GF-D8 (cell line): ENCODE measurements around the gene KRTAP12-2.
"Not testable (repeated sequence)": the region's sequence is repeated elsewhere in the genome, so short reads cannot be mapped to it uniquely, and the experiment has no call there.

Experiments
- DNase-seq: peaks from one replicate; lab custom pipeline; 2025; lab: John Stamatoyannopoulos, UW

Gene KRTAP12-2

GRCh38 chr21:44684077-44684476, 17.4 kb upstream of the KRTAP12-2 start:
- DNase-seq: no peak

- no peak for DNase-seq
Measured at GRCh38 chr21:44682580-44683151, 15.9 kb upstream of the KRTAP12-2 start.

- no peak for DNase-seq
Measured at GRCh38 chr21:44681861-44682579, 15.3 kb upstream of the KRTAP12-2 start, which contains the start of gene KRTAP12-1. Gene KRTAP12-1 (minus strand): TSS chr21:44682163. CDS start chr21:44682123, 40 bp downstream.

DNA sequence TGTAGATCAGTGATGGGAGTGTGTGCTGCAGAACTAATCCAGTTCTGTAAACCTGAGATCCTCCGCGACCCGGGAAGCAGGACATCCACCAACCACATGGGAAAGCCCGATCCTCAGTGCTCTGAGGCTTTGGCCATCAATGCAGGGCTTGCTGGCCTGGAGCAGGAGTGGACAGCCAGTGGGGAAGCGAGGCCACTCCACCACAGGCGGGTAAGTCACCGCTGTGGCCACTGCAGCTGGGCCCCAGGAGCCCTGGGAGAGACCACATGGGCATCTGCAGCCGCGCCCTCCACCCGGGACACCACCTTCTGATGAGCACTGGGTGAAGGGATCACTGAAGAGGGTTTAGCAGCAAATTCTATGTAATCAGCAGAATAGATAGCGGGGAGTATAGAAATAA, 14.4 kb upstream of the KRTAP12-2 start:
- no peak for DNase-seq

- DNase-seq: no peak
Measured at GRCh38 chr21:44677881-44678280, 11.2 kb upstream of the KRTAP12-2 start.

DNA sequence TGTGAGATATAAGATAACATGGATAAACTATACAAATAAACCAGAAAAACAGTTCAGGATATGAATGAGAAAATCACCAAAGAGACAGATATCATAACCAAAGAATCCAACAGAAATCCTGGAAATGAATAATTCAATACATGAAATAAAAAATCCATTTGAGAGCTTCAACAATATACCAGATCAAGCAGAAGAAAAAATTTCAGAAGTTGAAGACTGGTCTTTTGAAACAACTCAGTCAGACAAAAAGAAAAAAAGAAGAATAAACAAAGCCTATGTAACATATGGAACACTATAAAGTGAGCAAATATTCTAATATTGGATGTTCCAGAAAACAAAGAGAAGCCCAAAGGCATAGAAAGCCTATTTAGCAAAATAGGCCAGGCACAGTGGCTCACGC, 5.2 kb upstream of the KRTAP12-2 start:
- DNase-seq: no peak

DNA sequence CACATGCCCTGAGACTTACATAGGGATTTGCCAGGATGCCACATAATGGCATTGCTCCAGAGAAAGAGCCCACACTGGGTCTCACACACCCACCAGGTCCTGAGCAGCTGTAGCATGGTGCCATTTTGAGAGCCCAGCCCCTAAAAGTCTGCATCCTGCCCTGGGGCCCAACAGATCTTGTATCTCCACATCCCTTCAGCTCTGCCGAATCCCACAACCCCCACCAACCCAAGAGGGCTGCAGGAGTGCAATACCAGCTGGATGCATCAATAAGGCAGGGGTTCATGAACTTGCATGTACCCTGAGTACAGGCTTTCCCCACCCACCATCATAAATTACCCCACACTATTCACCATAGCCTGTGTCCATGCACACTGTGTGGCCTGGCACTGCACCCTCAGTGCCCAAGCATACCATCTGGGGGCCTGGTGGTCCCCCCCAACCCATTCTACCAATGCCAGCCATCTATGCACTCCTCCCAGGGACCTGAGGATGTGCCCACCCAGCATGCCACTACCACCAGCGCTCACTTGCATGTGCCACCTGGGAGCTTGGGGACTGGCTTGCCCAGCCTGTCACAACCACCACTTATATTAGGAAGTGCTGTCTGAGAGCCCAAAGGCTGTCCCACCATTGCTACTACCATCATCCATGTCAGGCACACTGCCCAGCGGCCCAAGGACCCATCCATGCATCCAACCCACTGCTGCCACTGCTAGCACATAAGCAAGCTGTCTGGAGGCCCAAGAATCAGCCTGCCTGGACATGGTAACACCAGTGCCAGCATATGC, 4.1 kb upstream of the KRTAP12-2 start:
- no peak for DNase-seq

DNA sequence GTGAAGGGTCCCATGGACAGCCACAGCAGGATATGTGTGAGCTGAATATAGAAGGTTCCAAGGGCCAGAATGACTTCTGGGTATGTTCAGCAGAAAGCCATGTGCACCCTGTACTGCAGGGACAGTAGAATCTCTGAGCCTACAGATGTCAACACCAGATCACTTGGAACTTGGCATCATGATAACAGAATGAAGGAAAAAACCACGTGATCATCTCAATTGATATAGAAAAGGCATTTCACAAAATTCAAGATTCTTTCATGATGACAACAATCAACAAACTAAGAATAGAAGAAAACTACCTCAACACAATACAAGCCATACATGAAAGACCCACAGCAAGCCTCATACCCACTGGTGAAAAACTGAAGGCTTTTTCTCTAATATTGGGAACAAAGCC, 885 bp upstream of the KRTAP12-2 start:
- DNase-seq: no peak

DNA sequence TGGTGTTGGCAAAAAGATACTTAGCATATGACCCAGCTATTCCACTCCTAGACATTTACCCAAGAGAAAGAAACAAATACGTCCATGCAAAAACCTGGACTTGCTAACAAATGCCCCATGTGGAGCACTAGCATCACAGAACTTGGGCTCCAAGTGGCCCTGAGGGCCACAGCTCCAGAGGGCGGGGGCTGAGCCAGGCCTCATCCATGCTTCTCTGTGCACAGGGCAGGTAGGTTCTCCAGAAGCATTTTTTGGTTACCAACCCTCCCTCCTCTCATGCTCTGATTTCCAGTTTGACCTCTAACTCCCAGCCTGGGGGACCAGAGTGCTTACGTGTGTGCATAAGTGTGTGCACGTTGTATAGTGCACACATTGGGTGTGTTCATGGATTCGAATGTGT, 2.0 kb downstream of the KRTAP12-2 start:
- DNase-seq: no peak

GRCh38 chr21:44661567-44661966, 5.2 kb downstream of the KRTAP12-2 start:
- not testable (repeated sequence) for DNase-seq

DNA sequence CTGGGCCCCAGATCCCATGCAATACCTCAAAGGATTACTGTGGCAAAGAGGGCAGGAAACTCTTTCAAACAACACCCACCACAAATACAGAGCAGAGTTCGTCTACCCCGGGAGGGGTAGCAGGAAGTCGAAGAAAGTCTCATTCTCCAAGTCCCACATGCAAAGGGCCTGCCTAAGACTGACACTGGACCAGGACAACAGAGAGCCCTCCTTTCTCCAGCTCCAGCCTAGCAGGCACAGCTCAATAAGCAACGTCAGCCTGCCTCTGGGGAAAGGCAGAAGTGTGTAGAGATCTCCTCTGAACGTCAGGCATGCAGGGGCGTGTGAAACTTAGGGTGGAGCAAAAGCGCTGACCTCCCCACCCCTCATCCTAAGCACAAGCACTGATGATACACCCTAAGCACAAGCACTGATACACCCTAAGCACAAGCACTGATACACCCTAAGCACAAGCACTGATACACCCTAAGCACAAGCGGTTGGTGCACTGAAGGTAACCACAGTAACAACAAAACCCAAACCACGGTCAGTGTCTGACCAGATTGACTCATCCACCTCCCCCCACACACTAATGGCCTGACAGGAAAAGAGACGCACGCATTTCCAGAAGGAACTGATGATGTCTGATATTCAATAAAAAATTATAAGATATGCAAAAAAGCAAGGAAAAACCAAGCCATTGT, 7.7 kb downstream of the KRTAP12-2 start:
- no peak for DNase-seq

DNA sequence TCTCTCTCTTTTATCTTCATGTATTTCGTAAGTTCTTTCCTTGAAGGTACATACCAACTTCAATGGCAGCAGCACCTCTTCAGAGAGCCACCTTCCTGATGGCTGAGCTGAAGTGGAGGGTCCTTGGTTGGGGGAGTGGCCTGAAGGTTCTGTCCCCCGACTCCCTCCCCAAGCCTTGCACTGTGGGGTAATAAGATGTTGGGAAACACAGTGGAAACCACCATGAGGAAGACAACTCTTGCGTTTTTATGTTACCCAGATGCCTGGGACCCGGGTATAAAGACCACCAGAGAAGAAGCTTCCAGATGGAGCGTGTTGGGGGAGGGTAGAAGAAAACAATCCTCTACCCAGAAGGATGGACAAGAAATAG, 8.2 kb downstream of the KRTAP12-2 start:
- no peak for DNase-seq

- DNase-seq: no peak
Measured at GRCh38 chr21:44657635-44658540, 8.8 kb downstream of the KRTAP12-2 start, which contains the start of gene KRTAP12-3. Gene KRTAP12-3 (plus strand): TSS chr21:44657932. CDS start chr21:44657980, 48 bp downstream.

GRCh38 chr21:44656868-44657267, 9.9 kb downstream of the KRTAP12-2 start:
- no peak for DNase-seq

GRCh38 chr21:44654576-44655175, 12.1 kb downstream of the KRTAP12-2 start, which contains the start of gene KRTAP12-4:
Gene KRTAP12-4 (minus strand): TSS chr21:44654659. CDS start chr21:44654614, 45 bp downstream.
- DNase-seq: no peak

DNA sequence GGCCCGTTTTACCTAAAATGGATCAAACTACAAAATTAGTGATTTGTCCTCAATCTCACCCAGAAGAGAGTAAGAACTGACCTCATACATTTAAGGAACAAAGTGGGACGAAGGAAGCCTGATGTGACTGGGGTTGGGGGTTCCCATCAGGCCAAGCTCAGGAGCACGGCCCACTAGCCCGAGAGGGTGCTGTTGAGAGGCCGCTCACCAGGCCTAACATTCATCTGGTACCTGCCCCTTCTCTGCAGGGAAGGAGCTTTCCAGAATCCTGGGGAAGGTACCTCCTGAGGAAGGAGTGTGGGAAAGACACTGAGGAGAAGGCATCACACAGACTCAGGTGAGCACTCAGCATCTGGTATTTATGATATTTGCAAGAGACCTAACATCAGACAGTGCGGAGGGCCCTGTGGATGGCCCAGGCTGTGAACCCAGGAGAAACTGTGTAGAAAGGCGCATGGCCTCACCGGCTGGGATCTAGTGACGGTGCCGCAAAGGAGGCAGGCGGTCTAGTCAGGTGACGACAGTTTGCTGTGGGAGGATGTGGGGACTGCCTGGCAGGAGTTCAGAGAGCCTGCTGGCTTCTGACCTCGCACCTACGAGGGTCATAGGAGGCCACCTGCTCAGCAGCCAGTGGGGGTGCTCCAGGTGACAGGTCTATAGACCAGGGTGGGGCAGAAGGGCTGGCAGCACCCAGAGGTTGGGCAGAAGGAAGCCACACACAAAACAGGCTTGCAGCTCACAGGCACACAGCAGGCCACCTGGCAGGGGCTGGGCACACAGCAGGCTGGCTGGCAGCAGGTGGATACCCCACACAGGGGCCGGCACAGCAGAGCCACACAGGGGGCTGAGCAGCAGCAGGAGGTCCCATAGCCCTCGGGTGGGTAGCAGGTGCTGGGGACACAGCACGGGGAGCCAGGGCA, 12.8 kb downstream of the KRTAP12-2 start:
- no peak for DNase-seq

DNA sequence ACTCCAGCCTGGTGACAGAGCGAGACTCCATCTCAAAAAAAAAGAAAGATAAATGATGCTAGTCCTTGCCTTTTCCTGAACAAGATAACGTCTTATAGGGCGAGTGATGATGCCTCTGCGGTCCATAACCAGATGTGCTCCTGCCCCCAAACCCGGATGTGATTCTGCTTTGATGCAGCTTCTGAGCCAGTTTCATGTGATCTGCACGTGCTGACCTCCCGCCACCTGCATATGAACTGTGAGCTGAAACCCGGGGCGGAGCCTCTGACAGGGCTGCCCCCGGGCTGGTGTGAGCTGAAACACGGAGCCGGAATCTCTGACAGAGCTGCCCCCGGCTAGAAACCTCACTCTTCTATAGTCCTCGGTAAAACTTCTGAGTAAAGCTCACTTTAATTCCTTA, 13.6 kb downstream of the KRTAP12-2 start:
- DNase-seq: no peak

GRCh38 chr21:44650973-44651675, 15.6 kb downstream of the KRTAP12-2 start:
- no peak for DNase-seq
